A549 (cell line): ENCODE measurements around the gene CCL23. TPM values are rescaled to one million over a fixed set of nuclear protein-coding genes. Genes with fewer than 3 reads are reported as not detected.

Experiments
- ATAC-seq, 2 experiments: fragments of 200-7000 bp in 1 of 2; fragments of >200 bp in 1 of 2; cut with Nextera tagmentation in 1 of 2; cut with Tn5 transposase in 1 of 2; 3 replicates each; pipeline versions ENCODE4 v1.8.0 to v1.9.1; 2018 to 2020; ENCODE audit warnings: mild to moderate bottlenecking in 1 of 2, moderate library complexity in 1 of 2
- CTCF ChIA-PET: fragments of 300-600 bp; sonication (Branson Sonifier 250); formaldehyde crosslinking; extraction: SDS; loops from one replicate; lab custom pipeline; 2021; ENCODE audit warnings: antibody characterized with exemption, inconsistent platforms; lab: Yijun Ruan, JAX
- POLR2A ChIA-PET: fragments of 350-600 bp; formaldehyde crosslinking; extraction: SDS; loops from one replicate; lab custom pipeline; 2021; ENCODE audit warnings: antibody characterized with exemption, inconsistent platforms; lab: Yijun Ruan, JAX
- DNase-seq, 2 experiments: peaks; one replicate each; pipeline versions ENCODE4 v3.0.0 to v3.0.0-alpha.2; 2011 to 2016; ENCODE audit warnings: low read depth in 1 of 2, low spot score in 1 of 2
- FAIRE-seq: peaks from 2 replicates; lab custom pipeline; 2011; peaks lifted over from hg19 to GRCh38; lab: Jason Lieb, UNC
- H3K27ac ChIP-seq, 2 experiments: fragments of >200 bp; sonication (Bioruptor Twin); formaldehyde crosslinking; 3 replicates each; pipeline ENCODE4 v1.5.1; 2016 to 2017
- H3K4me1 ChIP-seq: fragments of >200 bp; sonication (Bioruptor Twin); formaldehyde crosslinking; 3 replicates; pipeline ENCODE4 v1.6.1; 2016
- H3K4me2 ChIP-seq: fragments of >200 bp; sonication (Bioruptor Twin); formaldehyde crosslinking; 3 replicates; pipeline ENCODE4 v1.6.1; 2016
- H3K4me3 ChIP-seq: fragments of >200 bp; sonication (Bioruptor Twin); formaldehyde crosslinking; 3 replicates; pipeline ENCODE4 v1.5.1; 2016
- H3K9me3 ChIP-seq: fragments of >200 bp; sonication (Bioruptor Twin); formaldehyde crosslinking; 3 replicates; pipeline ENCODE4 v1.6.1; 2016
- CHD2 ChIP-seq: fragments of 150-350 bp; IDR thresholded peaks from 2 replicates; pipeline ENCODE4 v1.6.1; 2014; ENCODE audit warnings: low read length; ENCODE audit not compliant: partially characterized antibody
- ESRRA ChIP-seq: fragments of 150-350 bp; IDR thresholded peaks from 2 replicates; pipeline ENCODE4 v1.6.1; 2014; ENCODE audit warnings: mild to moderate bottlenecking, low read length, borderline replicate concordance
- FOSB ChIP-seq: fragments of 250-450 bp; sonication (Bioruptor Pico); IDR thresholded peaks from 2 replicates; pipeline ENCODE4 v1.5.0; 2020; ENCODE audit warnings: mild to moderate bottlenecking, moderate library complexity
- HDAC2 ChIP-seq: fragments of 200-600 bp; sonication (generic); IDR thresholded peaks from 2 replicates; pipeline ENCODE4 v1.6.1; 2016
- HEYL ChIP-seq: fragments of 250-450 bp; sonication (Bioruptor Pico); IDR thresholded peaks from 2 replicates; pipeline ENCODE4 v1.8.0; 2021; ENCODE audit warnings: mild to moderate bottlenecking, moderate library complexity
- JUNB ChIP-seq: fragments of >200 bp; sonication (Bioruptor Twin); formaldehyde crosslinking; IDR thresholded peaks from 2 replicates; pipeline ENCODE4 v1.6.1; 2016
- NR3C1 ChIP-seq: fragments of >200 bp; sonication (Bioruptor Twin); formaldehyde crosslinking; IDR thresholded peaks from 3 replicates; pipeline ENCODE4 v1.6.1; 2017
- RAD21 ChIP-seq, 2 experiments: fragments of >200 bp in 1 of 2; sonication (Bioruptor Twin) in 1 of 2; formaldehyde crosslinking in 1 of 2; IDR thresholded peaks in 1 of 2; conservative IDR thresholded peaks in 1 of 2; 2 replicates in 1 of 2; 3 replicates in 1 of 2; pipeline ENCODE4 v1.6.1; 2012 to 2018; ENCODE audit warnings: inconsistent platforms in 1 of 2
- RARB ChIP-seq: fragments of 250-450 bp; sonication (Bioruptor Pico); IDR thresholded peaks from 2 replicates; pipeline ENCODE4 v1.8.0; 2021; ENCODE audit warnings: mild to moderate bottlenecking, moderate library complexity
- RFX5 ChIP-seq: fragments of 450-650 bp; IDR thresholded peaks from 2 replicates; pipeline ENCODE4 v1.7.1; 2014; ENCODE audit warnings: antibody characterized with exemption, mild to moderate bottlenecking, moderate library complexity
- RNF2 ChIP-seq: fragments of 200-600 bp; sonication (generic); IDR thresholded peaks from 2 replicates; pipeline ENCODE4 v1.6.1; 2016; ENCODE audit warnings: low read depth, mild to moderate bottlenecking, antibody characterized with exemption, moderate library complexity, borderline replicate concordance
- TFCP2L1 ChIP-seq: fragments of 250-450 bp; sonication (Bioruptor Pico); IDR thresholded peaks from 2 replicates; pipeline ENCODE4 v1.5.0; 2021; ENCODE audit warnings: mild to moderate bottlenecking
- ZSCAN20 ChIP-seq: fragments of 250-450 bp; sonication (Bioruptor Pico); IDR thresholded peaks from 2 replicates; pipeline ENCODE4 v1.8.0; 2022; ENCODE audit warnings: mild to moderate bottlenecking, moderate library complexity
- WGBS: methylation state at CpG from one replicate; pipeline ENCODE4 v1.1.6; 2017; ENCODE audit errors: missing lambda C conversion rate; 5-methylcytosine and 5-hydroxymethylcytosine counted together
- polyA plus RNA-seq, 4 experiments: library from polyadenylated mRNA; depleted of rRNA in 3 of 4; stranded (reverse); fragments of >200 nt; fragmentation: RNase III in 1 of 4; extraction: RNeasy Plus Mini Kit Qiagen cat#74134 plus additional on column Dnase treatment in 1 of 4; gene quantifications; 2 replicates in 3 of 4; 3 replicates in 1 of 4; pipeline ENCODE4 v1.2.3, GENCODE V29; 2011 to 2017
- TF ChIP-seq, protein P1 (sequence below): fragments of 200-600 bp; sonication (generic); IDR thresholded peaks from 2 replicates; pipeline ENCODE4 v1.6.1; 2016; ENCODE audit warnings: antibody characterized with exemption, mild to moderate bottlenecking, moderate library complexity
- TF ChIP-seq, protein P2 (sequence below): IDR thresholded peaks from 2 replicates; pipeline ENCODE4 v1.6.1; 2012
- TF ChIP-seq, protein P3 (sequence below): IDR thresholded peaks from 2 replicates; pipeline ENCODE4 v1.6.1; 2012; ENCODE audit warnings: low read depth, borderline replicate concordance
- TF ChIP-seq, protein P4 (sequence below): fragments of 250-450 bp; sonication (Bioruptor Pico); IDR thresholded peaks from 2 replicates; pipeline ENCODE4 v1.5.0; 2021; ENCODE audit warnings: mild to moderate bottlenecking, moderate library complexity, borderline replicate concordance
- TF ChIP-seq, protein P5 (sequence below): fragments of 250-450 bp; sonication (Bioruptor Pico); IDR thresholded peaks from 2 replicates; pipeline ENCODE4 v1.5.0; 2020; ENCODE audit warnings: low read depth, mild to moderate bottlenecking, moderate library complexity

CCL23 gene
- polyA plus RNA-seq, 2 of the 4 experiments (the other 2 are of a cell fraction): not detected

DNA sequence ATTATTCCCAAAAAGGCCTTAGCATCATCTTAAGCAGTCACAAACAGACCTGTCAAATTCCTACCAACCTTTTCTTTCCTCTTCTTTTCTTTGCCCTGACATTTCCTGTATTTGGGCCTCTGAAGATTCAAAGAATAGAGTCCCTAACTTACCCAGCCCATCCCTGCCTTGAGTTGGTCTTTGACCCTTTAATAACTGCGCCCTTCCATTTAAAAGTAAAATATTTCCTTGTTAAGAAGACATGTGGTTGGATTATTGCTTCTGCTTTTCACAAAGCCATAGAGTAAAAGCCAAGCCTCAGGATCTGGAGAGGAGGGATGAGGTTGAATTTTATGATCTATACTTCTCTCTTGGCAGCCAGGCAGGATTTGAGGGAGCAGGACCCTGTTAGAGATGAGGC, 13.2 kb upstream of the CCL23 start:
- Histone ChIP-seq H3K4me3 (no peak overlapping the region), H3K4me2 (no peak overlapping the region), H3K27ac (no peak overlapping the region), H3K9me3 (no peaks in the 10 kb centered on the region), H3K4me1 (no peaks in the 10 kb centered on the region)
- DNase-seq (no peak), FAIRE-seq (no peak), ATAC-seq (no peak)
- 41% methylated on average over 1 of the region's 1 CpG for WGBS
- POLR2A ChIA-PET: no interaction called here
- no peak for TF ChIP-seq HEYL (CRISPR knock-in tag)
- no peak for TF ChIP-seq TFCP2L1 (CRISPR knock-in tag)
- no peak for TF ChIP-seq JUNB
- TF ChIP-seq ESRRA: no peak
- no peak for TF ChIP-seq RFX5
- no peak for TF ChIP-seq NR3C1
- CTCF ChIA-PET: interaction anchor here (2.1 kb wide), 1 partner anchor 118 kb away, joined by 6 read pairs; no protein-coding TSS in a partner anchor

DNA sequence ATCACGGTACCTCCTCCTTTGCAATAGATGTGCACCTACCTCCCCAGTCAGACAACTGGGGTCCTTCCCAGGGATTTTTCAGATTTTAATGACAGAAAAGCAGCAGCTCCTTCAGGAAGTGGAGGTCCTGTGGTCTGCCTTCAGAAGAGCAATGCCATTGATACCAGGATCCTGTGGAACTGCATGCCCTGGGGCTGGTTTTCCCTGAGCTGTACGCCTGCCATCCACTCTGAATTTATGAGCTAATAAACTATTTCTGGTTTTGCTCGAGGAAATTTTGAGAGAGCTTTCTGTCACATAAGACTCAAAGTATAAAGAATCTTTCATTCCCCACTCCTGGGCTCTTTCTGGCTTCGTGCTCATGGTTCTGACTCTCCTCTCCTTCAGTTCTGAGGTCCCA, 10.0 kb upstream of the CCL23 start:
- ATAC-seq (no peak), FAIRE-seq (no peak), DNase-seq (no peak)
- no peak overlapping the region for H3K27ac ChIP-seq
- POLR2A ChIA-PET: no interaction called here
- H3K4me2 ChIP-seq: no peak overlapping the region
- H3K9me3 ChIP-seq: peaks cover 9% of the 10 kb centered on the region; the same call in 2 of the 3 replicates
- CTCF ChIA-PET: interaction anchor here (0.8 to 1.4 kb wide), 2 partner anchors 45 to 122 kb away, joined by 3 to 4 read pairs; no protein-coding TSS in a partner anchor
- no peaks in the 10 kb centered on the region for H3K4me1 ChIP-seq
- WGBS: 7% methylated on average over 4 of the region's 4 CpGs
- no peak overlapping the region for H3K4me3 ChIP-seq
- TF ChIP-seq, protein P1, sequence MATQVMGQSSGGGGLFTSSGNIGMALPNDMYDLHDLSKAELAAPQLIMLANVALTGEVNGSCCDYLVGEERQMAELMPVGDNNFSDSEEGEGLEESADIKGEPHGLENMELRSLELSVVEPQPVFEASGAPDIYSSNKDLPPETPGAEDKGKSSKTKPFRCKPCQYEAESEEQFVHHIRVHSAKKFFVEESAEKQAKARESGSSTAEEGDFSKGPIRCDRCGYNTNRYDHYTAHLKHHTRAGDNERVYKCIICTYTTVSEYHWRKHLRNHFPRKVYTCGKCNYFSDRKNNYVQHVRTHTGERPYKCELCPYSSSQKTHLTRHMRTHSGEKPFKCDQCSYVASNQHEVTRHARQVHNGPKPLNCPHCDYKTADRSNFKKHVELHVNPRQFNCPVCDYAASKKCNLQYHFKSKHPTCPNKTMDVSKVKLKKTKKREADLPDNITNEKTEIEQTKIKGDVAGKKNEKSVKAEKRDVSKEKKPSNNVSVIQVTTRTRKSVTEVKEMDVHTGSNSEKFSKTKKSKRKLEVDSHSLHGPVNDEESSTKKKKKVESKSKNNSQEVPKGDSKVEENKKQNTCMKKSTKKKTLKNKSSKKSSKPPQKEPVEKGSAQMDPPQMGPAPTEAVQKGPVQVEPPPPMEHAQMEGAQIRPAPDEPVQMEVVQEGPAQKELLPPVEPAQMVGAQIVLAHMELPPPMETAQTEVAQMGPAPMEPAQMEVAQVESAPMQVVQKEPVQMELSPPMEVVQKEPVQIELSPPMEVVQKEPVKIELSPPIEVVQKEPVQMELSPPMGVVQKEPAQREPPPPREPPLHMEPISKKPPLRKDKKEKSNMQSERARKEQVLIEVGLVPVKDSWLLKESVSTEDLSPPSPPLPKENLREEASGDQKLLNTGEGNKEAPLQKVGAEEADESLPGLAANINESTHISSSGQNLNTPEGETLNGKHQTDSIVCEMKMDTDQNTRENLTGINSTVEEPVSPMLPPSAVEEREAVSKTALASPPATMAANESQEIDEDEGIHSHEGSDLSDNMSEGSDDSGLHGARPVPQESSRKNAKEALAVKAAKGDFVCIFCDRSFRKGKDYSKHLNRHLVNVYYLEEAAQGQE: no peak
- TF ChIP-seq, protein P2, sequence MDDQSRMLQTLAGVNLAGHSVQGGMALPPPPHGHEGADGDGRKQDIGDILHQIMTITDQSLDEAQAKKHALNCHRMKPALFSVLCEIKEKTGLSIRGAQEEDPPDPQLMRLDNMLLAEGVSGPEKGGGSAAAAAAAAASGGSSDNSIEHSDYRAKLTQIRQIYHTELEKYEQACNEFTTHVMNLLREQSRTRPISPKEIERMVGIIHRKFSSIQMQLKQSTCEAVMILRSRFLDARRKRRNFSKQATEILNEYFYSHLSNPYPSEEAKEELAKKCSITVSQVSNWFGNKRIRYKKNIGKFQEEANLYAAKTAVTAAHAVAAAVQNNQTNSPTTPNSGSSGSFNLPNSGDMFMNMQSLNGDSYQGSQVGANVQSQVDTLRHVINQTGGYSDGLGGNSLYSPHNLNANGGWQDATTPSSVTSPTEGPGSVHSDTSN: no peak
- no peak for TF ChIP-seq FOSB (CRISPR knock-in tag)
- no peak for TF ChIP-seq CHD2
- no peak for TF ChIP-seq RAD21 (conservative IDR thresholded peaks at IDR 0.05 in 1 of 2, IDR thresholded peaks at IDR 0.05 in 1 of 2)
- no peak for TF ChIP-seq ESRRA
- TF ChIP-seq HDAC2: no peak
- no peak for TF ChIP-seq RARB
- no peak for TF ChIP-seq ZSCAN20 (CRISPR knock-in tag)
- TF ChIP-seq, protein P3, sequence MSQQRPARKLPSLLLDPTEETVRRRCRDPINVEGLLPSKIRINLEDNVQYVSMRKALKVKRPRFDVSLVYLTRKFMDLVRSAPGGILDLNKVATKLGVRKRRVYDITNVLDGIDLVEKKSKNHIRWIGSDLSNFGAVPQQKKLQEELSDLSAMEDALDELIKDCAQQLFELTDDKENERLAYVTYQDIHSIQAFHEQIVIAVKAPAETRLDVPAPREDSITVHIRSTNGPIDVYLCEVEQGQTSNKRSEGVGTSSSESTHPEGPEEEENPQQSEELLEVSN: no peak
- TF ChIP-seq RNF2: no peak
- TF ChIP-seq, protein P4, sequence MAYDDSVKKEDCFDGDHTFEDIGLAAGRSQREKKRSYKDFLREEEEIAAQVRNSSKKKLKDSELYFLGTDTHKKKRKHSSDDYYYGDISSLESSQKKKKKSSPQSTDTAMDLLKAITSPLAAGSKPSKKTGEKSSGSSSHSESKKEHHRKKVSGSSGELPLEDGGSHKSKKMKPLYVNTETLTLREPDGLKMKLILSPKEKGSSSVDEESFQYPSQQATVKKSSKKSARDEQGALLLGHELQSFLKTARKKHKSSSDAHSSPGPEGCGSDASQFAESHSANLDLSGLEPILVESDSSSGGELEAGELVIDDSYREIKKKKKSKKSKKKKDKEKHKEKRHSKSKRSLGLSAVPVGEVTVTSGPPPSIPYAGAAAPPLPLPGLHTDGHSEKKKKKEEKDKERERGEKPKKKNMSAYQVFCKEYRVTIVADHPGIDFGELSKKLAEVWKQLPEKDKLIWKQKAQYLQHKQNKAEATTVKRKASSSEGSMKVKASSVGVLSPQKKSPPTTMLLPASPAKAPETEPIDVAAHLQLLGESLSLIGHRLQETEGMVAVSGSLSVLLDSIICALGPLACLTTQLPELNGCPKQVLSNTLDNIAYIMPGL (CRISPR knock-in tag): no peak
- TF ChIP-seq, protein P5, sequence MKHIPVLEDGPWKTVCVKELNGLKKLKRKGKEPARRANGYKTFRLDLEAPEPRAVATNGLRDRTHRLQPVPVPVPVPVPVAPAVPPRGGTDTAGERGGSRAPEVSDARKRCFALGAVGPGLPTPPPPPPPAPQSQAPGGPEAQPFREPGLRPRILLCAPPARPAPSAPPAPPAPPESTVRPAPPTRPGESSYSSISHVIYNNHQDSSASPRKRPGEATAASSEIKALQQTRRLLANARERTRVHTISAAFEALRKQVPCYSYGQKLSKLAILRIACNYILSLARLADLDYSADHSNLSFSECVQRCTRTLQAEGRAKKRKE (CRISPR knock-in tag): no peak
